GM12891 (cell line): ENCODE measurements around the gene ZYX.

Experiments used
- POLR2A ChIP-seq: IDR thresholded peaks from 2 replicates; pipeline ENCODE4 v1.6.1; 2011; ENCODE audit warnings: low read depth, low read length, control low read depth
- POLR2AphosphoS5 ChIP-seq: IDR thresholded peaks from 2 replicates; pipeline ENCODE4 v1.6.1; 2011; ENCODE audit warnings: low read depth, low read length, control low read depth

DNA sequence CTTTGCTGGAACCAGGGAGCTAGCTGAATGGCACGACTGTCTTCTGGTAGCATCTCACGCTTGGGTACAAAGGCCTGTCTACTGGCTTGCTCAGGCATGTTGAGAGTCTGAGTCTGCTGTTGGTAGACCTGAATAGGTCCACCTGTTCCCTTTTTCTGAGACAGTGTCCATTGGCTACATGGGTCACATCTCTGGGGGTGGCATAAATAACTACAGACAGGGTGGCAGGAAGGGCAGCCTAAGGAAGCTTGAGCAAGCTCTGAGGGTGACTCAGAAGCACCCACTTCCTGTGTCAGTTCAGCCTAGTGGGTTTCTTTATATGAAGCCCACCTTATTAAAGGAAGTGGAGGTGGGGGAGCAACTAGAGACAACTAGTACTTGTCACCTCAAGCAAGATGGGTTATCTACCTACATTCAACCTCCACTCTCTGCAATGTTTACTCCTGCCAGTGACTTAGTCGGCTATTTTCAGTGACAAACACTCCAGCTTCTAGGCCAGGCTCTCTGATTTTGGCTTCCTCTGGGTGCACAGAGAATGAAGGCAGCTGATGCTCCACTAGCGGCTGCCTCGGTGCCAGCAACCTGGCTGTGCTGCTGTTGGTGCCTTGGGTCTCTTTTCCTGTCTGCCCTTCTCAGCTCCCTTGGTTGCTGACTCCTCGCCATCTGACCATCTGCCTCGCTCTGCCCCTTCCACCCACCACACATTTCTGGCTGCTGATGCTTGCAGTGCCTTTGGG, 5.7 kb upstream of the ZYX start:
- no peak for TF ChIP-seq POLR2A
- no peak for TF ChIP-seq POLR2AphosphoS5
